ENCODE data around the gene GSTT4.
"Not testable (repeated sequence)": the region's sequence is repeated elsewhere in the genome, so short reads cannot be mapped to it uniquely, and the experiment has no call there.

GSTT4 gene

DNA sequence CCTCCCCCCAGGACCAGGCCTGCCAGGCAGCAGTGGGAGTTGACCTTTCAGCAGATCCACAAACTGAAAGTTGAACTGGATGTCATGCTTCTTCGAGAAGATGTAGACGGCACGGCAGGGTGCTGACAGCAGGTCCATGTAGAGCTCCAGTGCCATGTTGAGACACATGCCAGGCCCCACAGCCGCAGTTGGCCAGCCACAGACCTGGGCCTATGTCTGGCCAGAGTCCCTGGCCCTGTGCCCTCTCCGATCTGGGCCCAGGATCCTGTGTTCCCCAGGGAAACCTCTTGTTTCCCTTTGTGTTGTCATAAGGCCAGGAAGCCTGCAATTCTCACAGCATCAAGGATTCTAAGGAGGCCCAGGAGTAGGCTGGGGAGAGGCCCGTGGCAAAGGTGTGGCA, at the start of gene GSTT4:
GSTT4 (minus strand) TSS at position 253 of the 400 bp plus-strand sequence; CDS start at position 156, 97 bp downstream.
- DNase-seq (ENCODE audit: low spot score), result peak; percentile 38

DNA sequence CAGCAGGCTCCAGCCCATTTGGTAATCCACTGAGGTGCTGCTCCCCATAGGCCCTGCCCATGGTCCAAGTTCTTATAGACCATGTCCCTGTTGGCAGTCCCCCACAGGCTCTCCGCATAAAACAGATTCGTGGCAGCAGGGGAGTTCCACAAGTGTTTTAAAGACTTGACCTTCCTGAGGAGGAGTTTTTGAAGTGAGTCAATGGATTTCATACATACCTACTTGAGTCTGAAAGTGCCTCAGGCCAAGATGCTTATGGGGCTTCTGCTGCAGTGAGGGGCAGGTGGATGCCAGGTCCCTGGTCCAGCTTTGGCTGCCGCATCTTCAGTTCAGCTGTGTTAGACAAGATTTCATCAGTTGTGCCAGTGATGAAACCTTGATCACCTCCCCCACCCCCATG, 49.1 kb upstream of the GSTT4 start:
- DNase-seq (ENCODE audit: low spot score), result no peak

DNA sequence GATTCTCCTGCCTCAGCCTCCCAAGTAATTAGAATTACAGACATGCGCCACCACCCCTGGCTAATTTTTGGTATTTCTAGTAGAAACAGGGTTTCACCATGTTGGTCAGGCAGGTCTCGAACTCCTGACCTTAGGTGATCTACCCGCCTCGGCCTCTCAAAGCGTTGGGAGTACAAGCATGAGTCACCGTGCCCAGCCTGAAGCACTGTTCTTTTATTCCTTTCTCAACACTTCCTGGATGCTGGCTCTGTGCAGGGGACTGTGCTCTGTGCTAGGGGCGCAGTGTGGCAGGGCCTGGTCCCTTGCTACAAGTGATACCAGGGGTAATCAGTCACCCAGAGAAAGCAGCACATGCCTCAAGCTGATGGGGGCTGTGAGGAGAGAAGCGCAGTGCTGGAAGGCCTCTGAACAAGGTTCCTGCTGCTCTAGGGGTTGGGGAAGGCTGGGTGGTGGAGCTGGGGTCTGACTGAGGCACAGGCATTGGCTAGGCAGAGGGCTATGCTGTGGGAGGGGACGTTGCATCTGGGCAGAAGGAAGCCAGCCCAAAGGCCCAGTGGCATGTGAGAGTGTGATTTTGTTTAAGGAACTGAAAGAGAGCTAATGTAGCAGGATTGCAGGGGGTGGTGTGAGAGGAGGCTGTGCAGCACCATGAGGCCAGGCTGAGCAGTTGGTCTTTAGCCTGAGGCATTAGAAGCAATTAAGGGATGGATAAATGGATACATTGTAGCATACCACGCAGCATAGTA, 48.4 kb upstream of the GSTT4 start:
- DNase-seq (ENCODE audit: low spot score), result no peak

DNA sequence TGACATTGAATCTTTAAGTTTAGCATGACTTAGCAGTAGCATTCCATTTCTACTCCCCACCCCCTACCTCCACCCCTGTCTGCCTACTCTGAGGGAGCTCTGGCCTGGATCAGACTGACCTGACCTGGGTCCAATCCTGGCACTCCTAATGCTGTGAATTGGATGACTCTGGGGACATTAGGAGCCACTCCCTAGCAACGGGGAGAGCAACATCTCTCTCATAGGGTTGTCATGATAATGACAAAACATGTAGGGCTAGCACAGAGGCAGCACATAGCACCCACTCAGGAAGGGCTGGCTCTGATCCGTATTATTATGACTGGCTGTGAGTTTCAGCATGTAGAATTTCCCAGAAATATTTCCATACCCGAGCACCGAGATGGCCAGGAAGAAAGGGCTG, 46.3 kb upstream of the GSTT4 start:
- DNase-seq (ENCODE audit: low spot score), result no peak

DNA sequence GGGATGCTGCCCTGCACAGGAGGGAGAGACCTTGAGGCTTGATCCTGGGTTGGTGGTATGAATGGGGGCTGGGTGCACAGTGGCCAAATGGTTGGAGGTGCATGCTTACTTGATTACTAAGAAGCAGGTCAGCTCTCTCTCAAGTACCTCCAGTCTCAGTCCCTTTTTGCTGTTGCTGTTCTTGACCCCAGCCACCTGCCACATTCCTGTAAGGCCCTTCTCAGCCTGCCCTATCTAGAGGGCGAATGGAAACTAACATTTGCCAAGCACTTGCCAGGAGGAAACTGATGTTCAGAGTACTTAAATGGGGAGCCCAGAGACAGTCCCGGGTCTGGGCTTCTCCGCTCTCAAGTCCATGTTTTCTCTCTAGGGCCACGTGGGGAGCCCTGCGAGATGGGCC, 45.8 kb upstream of the GSTT4 start:
- DNase-seq (ENCODE audit: low spot score), result no peak

DNA sequence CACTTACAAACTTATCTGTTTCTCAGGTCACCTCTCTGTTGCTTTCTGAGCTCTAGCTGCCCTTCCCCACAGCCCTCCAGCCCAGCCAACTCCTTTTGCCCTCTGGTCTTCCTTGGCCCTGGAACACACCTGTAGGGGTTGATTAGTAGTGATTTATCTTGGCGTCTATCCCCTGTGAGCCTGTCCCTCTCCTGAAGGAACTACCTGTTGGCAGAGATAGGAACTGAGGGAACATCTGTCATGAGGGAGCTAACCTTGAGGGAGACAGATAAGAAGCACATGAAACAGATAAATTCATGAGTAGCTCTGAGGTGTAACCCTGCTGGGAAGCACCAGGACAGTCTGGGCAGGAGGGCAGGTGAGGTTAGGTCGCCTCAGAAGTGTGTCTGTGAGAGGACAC, 44.7 kb upstream of the GSTT4 start:
- DNase-seq (ENCODE audit: low spot score), result no peak

DNA sequence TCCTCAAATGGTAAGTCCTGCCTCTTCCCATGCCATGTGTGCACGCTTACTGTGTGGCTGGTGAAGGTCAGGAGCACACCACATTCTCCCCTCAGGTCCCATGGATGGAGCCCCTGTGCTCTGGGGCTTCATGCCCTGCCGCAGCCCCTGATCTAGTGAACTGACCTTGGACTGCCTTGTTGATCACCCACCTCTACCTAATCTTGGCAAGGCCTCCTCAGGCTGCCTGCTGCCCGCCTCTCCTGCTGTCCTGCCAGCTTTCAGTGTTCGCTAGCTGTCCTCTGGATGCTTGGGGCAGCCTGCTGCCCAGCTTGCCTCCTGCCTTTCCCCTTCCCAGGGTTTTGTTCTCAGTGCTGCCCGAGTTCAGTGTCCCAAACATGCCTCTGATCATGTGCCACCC, 44.0 kb upstream of the GSTT4 start:
- DNase-seq (ENCODE audit: low spot score), result no peak

DNA sequence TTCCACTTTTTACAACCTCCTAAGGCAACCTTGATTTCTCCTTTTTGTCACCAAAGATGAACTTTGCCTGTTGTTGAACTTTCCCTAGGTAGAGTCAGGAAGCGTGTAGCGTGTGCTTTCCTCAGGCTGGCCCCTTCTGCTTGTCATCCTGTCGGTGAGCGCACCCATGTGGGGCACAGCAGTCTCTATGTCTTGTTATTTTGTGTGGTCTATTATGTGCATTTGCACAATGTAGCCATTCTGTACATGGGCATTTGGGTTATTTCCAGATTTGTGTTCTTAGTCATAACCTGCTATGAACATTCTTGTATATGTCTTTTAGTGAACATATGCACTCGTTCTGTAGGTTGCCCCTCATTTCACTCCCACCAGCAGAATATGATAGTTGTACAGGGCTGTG, 40.8 kb upstream of the GSTT4 start:
- DNase-seq (ENCODE audit: low spot score), result no peak

DNA sequence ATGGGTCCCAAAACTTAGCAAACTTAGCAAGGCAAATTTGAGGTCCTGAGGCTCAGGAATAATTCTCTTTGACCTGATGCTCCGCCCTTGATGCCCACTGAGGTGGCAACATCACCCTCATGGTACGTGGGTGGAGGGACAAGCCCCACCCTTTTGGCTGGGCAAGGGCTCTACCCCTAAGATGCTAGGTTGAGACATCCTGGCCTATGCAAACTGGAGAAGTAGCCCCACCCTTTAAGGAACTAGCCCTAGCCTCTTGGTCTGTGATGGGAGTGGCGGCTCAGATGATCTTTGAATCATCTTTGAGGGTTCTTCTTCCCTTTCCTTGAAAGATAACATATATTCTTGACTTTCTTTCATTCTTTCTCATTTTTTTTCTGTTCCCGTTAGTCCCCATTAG, 38.7 kb upstream of the GSTT4 start:
- DNase-seq (ENCODE audit: low spot score), result no peak

DNA sequence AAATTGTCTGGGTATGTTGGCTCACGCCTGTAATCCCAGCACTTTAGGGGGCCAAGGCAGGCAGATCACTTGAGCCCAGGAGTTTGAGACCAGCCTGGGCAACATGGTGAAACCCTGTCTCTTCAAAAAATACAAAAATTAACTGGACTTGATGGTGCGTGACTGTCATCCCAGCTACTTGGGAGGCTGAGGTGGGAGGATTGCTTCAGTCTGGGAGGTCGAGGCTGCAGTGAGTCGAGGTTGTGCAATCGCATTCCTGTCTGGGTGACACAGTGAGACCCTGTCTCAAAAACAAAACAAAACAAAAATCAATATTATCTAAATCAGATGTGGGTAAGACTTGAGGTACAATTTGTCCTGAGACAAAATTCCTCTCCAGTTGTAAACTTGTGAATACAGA, 38.2 kb upstream of the GSTT4 start:
- DNase-seq (ENCODE audit: low spot score), result not testable (repeated sequence)

DNA sequence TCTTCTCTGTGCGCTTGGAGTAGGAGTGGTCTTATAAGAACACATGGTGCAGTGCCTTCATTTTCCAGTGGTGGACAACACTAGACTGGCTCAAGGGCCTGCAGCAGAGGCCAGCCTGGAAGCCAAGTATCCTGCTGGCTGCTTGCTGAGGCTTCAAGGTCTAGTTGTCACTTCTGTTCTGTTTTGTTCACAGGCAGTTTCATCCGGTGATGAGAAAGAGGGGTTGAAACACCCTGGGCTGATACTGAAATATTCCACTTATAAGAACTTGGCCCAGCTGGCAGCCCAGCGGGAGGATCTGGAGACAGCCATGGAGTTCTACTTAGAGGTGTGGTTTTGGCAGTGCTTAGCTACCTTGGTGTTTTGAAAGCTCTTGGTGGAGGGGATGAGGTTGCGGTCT, 35.7 kb upstream of the GSTT4 start:
- DNase-seq (ENCODE audit: low spot score), result no peak

DNA sequence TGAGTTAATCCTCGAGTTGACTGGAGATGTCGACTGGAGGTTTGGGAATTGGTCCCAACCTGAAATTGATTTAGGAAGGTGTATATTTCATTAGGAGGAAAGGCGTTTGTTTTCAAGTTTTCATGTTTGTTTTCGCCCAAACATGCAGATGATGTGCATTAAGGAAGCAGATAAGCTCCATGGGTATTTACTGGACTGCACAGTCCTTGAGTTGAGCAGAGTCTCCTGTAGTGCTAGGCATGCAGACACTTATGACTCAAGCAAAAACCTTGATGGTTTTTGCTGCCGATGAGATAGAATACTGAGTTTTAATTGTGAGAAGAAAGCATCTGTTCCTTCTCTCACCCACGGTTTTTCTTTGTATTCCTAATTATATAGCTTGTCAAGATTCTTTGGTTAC, 33.8 kb upstream of the GSTT4 start:
- no peak for DNase-seq (ENCODE audit: low spot score)

DNA sequence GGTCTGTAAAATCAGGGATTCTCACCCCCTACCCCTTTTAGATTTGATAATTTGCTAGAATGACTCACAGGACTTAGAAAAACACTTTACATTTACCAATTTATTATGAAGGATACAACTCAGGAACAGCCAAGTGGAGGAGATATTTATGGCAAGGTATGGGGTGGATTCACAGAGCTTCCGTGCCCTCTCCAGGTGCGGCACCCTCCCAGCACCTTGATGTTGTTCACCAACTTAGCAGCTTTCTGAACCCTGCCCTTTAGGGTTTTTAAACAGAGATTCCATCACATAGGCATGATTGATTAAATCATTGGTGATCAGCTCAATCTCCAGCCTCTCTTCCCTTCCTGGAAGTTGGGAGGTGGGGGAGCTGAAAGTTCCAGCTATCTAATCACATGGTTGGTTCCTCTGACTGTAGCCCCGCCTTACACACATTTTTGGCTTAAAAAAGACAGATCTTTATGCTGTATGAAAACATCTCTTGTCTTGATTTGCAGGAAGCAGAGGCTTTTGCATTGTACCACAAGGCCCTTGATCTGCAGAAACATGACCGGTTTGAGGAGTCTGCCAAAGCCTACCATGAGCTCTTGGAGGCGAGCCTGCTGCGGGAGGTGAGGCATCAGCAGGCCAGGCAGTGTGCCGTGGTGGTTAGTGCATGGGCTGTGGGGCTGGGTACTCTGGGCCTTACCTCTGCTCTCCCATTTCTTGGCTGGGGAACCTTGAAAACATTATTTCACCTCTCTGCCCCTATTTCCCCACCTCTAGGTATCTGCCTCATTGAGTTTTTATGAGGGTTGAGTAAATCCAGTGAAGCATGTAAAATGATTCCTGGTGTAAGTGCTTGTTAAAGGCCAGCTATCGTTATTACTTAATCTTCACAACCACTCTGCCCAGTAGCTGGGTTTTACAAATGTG, 32.9 kb upstream of the GSTT4 start:
- DNase-seq (ENCODE audit: low spot score), result no peak

DNA sequence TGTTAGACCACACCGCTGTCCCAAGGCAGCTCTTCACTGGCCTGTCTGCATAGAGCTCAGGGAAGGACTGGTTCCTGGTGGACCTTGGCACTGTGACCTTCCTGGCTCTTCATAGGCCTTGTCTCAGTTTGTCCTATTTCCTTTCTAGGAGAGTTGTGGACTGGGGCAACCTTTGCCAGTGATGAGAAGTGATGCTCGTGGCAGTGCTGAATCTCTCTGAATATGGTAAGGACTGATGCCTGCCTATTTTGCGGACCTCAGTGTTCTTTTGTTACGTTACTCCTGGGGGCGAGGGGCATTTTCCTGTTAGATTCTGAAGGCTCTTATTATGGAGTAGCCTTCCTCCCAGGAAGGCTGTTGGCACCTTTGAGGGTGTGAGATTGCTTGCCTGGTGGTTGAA, 30.0 kb upstream of the GSTT4 start:
- no peak for DNase-seq (ENCODE audit: low spot score)

DNA sequence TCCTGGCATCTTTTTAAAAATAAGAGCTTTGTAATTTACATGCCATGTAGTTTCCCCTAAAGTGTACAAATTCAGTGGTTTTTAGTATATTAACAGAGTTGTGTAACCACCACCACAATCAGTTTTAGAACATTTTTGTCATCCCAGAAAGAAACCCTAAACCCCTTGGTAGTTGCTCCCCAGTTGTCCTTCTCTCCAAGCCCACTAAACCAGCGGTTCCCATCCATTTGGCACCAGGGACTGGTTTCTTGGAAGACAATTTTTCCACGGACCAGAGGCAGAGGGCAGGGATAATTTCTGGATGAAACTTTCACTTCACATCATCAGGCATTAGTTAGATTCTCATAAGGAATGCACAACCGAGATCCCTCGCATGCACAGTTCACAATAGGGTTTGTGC, 28.5 kb upstream of the GSTT4 start:
- no peak for DNase-seq (ENCODE audit: low spot score)

DNA sequence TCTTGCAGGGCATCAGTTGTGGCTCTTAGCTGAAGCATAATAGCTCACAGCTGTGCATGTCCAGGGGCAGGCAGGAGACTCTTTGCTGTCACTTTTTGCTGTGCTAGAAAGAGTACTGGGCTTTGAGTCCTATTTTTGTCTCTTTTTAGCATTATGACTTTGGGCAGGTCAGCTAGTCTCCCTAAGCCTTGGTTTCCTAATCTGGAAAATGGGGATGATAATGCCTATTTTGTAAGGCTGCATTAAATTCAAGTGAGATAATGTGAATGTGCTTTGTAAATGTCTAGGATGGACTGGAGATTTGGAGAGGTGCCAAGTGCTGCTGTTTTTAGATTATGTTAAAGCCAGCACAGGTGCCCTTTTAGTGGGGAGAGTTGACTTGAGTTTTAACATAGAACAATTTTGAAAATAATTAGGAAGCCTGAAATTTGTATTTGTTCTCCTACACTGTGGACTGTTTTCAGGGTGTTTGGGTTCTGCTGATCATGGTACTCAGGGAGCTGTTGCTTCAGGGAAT, 25.0 kb upstream of the GSTT4 start:
- no peak for DNase-seq (ENCODE audit: low spot score)

DNA sequence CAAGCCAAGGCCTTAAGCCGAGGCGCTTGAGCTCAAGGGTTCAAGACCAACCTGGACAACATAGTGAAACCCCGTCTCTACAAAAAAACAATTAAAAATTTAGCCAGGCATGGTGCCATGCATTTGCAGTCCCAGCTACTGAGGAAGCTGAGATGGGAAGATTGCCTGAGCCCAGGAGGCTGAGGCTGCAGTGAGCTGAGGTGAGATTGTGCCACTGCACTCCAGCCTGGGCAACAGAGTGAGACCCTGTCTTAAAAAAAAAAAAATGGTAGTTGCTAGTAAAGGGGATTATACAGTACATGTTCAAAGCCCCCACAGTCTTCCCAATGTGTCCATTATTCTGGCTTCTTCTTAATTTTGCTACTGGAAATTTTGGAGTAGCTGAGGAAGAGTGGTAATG, 24.1 kb upstream of the GSTT4 start:
- no peak for DNase-seq (ENCODE audit: low spot score)

DNA sequence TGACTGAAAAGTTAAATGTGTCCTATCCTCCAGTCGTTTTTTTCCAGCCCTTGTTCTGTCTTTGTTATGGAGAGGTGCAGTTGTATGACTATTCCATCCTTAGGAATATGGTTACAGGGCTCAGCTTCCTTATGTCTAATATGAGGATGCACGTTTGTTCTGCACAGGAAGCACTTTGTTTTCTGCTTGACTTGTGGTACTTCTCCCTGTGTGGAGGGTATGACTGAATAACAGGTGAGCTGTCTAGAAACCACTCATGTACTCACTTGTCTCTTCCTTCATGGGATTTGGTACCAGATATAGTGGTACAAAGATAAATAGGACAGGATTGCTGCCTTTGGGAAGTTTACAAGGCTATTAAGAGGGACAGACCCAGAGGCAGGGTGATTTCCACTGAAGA, 23.3 kb upstream of the GSTT4 start:
- no peak for DNase-seq (ENCODE audit: low spot score)

DNA sequence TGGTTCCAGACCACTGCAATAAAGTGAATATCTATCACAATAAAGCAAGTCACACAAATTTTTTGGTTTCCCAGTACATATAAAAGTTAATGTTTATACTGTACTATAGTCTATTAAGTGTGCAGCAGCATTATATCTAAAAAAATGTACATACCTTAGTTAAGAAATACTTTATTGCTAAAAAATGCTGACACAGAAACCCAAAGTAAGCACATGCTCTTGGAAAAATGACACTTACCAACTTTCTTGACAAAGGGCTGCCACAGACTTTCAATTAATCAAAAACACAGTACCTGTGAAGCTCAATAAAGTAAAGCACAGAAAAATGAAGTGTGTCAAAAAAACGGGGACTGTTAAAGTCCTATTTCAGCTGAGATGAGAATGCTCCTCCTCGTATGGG, 22.7 kb upstream of the GSTT4 start:
- DNase-seq (ENCODE audit: low spot score), result no peak

DNA sequence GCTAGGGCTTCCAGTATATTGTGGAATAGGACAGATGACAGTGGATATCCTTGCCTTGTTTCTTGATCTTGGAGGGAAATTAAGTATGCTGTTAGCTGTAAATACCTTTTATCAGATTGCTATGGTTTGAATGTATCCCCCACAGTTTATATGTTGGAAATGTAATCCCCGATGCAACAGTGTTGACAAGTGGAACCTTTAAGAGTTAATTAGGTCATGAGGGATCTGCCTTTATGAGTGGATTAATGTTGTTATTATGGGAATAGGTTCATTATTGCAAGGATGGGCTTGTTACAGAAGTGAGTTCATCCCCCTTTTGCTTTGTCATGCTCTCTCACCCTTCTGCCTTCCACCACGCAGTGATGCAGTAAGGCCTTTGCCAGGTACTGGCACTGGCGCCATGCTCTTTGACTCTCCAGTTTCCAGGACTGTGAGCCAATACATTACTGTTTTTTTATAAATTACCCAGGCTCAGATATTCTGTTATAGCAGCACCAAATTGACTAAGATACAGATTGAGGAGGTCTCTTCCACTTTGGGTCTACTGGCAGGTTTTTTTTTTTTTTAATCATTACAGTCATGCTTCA, 22.2 kb upstream of the GSTT4 start:
- no peak for DNase-seq (ENCODE audit: low spot score)

DNA sequence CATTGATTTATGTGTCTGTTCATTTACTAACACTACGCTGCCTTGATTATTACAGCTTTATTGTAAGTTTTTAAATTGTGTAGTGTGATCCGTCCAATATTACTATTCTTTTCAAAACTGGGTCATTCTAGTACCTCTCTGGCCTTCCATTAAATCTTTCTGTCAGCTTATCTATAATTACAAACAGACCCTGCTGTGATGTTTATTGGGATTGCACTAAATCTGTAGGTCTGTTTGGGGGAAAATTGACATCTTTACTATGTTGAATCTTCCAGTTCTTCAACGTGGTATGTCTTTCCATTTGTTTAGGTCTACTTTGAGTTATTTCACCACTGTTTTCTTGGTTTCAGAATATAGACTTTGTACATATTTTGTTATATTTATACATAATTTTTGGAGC, 21.5 kb upstream of the GSTT4 start:
- DNase-seq (ENCODE audit: low spot score), result no peak

DNA sequence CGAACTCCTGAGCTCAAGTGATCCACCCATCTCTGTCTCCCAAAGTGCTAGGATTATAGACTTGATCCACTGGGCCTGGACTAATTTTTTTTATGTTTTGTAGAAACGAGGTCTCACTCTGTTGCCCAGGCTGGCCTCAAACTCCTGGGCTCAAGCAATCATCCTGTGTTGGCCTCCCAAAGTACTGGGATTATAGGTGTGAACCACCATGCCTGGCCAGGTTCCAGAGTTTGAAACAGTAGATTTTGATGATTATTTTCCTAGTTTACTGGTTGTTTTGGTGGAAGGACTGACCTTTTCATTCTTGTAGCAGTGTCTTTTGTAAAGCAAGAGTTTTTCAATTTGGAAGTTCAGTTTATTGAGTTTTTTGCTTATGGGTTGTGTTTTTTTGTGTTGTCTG, 20.8 kb upstream of the GSTT4 start:
- no peak for DNase-seq (ENCODE audit: low spot score)

DNA sequence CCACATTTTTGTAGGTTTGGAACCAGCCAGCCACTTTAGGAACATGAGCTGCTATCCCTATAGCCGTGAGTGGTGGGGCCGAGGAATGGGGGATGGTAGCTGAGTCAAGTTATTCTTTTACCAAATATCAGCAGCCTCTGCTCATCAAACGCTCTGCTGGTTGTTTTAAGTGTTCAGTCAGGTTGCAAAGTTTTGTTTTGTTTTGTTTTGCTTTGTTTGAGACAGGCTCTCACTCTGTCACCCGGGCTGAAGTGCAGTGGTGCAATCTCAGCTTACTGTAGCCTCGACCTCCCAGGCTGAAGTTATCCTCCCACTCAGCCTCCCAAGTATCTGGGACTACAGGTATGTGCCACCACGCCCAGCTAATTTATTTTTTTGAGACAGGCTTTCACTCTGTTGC, 20.2 kb upstream of the GSTT4 start:
- no peak for DNase-seq (ENCODE audit: low spot score)
